ENCODE data around the gene HAPLN1.

DNA sequence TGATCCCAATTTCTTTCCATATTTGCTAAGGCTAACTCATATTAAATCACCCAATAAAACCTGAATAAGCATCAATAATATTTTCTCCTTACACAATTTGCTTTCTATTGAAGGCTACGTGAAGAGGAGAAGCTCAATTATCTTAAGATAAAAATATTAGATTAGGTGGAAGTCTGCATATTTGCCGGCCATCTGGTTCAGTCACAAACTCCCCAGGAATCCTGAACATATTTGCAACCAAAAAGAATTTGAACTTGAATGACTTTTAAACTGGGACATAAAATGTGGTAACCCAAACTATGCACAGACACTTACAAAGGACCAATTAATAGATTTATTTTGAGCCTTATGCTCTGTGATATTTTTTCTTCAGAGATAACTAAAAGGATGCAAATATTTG is 92.3 kb downstream of the HAPLN1 start:
- TF ChIP-seq, protein P1, sequence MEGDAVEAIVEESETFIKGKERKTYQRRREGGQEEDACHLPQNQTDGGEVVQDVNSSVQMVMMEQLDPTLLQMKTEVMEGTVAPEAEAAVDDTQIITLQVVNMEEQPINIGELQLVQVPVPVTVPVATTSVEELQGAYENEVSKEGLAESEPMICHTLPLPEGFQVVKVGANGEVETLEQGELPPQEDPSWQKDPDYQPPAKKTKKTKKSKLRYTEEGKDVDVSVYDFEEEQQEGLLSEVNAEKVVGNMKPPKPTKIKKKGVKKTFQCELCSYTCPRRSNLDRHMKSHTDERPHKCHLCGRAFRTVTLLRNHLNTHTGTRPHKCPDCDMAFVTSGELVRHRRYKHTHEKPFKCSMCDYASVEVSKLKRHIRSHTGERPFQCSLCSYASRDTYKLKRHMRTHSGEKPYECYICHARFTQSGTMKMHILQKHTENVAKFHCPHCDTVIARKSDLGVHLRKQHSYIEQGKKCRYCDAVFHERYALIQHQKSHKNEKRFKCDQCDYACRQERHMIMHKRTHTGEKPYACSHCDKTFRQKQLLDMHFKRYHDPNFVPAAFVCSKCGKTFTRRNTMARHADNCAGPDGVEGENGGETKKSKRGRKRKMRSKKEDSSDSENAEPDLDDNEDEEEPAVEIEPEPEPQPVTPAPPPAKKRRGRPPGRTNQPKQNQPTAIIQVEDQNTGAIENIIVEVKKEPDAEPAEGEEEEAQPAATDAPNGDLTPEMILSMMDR (conservative IDR thresholded peaks at IDR 0.05; ENCODE audit: low read depth, low read length): no peak
- no peak for TF ChIP-seq EZH2 (IDR thresholded peaks at IDR 0.05; ENCODE audit: low read length, unreplicated experiment)

All from PC-3 (cell line).